ENCODE data around the gene SPACA1. TPM values are rescaled to one million over a fixed set of nuclear protein-coding genes. Genes with fewer than 3 reads are reported as not detected.

SPACA1 gene
- total RNA-seq, 3 donors from 2014 or later (not counting 1 experiment from before 2014, with no cell fraction given): not detected

DNA sequence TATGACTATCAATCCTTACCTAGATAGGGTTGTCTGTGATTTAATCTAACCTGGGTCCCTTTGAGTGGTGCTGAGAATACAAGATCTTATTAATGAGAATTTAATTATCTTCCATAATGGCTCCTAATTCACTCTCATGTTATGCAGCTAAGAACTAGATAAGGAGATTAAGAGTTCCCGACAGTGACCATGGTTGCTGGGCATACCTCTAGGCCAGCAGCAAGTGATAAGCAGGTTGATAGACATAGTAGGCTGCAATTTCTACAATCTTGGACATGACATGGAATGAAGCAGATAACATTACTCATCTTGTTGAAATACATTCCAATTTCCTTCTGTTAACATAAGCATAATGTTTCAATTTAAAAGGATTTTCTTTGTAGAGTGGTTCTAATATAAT, 27.1 kb downstream of the SPACA1 start:
- intact Hi-C loops (cut with micrococcal nuclease): no loop called here
- Mint-ChIP-seq H3K9me3 (peaks cover 0 to 2% of the 10 kb centered on the region in 2 donors), H3K4me3 (no peak overlapping the region), H3K27me3 (ENCODE audit: low read depth in 2 of 2) (peaks cover 0 to 4% of the 10 kb centered on the region in 2 donors), H3K27ac (no peak overlapping the region), H3K4me1 (no peaks in the 10 kb centered on the region), H3K36me3 (no peaks in the 10 kb centered on the region)
- Histone ChIP-seq H3K36me3 (ENCODE audit: control insufficient read depth, insufficient read depth, low read length) (no peaks in the 10 kb centered on the region), H3K27ac (ENCODE audit: low read length) (no peak overlapping the region), H3K4me3 (ENCODE audit: low read length) (no peak overlapping the region), H3K4me1 (ENCODE audit: control insufficient read depth, insufficient read depth, low read length) (no peaks in the 10 kb centered on the region), H3K27me3 (ENCODE audit: control insufficient read depth, insufficient read depth, low read length) (no peaks in the 10 kb centered on the region), H3K9me3 (ENCODE audit: control insufficient read depth, insufficient read depth, low read length) (no peaks in the 10 kb centered on the region)
- ATAC-seq (no peak), DNase-seq (no peak)
- TF ChIP-seq, protein P1, sequence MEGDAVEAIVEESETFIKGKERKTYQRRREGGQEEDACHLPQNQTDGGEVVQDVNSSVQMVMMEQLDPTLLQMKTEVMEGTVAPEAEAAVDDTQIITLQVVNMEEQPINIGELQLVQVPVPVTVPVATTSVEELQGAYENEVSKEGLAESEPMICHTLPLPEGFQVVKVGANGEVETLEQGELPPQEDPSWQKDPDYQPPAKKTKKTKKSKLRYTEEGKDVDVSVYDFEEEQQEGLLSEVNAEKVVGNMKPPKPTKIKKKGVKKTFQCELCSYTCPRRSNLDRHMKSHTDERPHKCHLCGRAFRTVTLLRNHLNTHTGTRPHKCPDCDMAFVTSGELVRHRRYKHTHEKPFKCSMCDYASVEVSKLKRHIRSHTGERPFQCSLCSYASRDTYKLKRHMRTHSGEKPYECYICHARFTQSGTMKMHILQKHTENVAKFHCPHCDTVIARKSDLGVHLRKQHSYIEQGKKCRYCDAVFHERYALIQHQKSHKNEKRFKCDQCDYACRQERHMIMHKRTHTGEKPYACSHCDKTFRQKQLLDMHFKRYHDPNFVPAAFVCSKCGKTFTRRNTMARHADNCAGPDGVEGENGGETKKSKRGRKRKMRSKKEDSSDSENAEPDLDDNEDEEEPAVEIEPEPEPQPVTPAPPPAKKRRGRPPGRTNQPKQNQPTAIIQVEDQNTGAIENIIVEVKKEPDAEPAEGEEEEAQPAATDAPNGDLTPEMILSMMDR (IDR thresholded peaks at IDR 0.05): no peak
- WGBS (ENCODE audit: insufficient coverage): 100% methylated on average over 1 of the region's 1 CpG

DNA sequence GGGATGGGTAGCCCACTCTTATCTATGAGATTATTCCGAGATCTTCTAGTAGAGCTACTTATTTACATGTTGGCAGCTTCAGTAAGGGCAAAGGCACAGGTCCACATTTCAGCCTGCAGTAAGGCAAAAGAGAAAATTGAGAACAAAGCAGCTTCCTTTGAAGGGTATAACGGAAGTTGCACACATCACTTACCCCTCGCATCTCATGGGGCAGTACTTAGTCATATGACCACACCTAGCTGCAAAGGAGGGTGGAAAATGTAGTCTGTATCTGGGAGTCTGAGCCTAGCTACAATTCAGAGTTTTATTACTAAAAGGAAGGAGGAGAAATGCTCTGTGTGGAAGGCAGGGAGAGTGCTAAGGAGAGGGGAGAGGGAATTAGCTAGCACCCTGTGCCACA, 29.7 kb downstream of the SPACA1 start:
- no peak overlapping the region for H3K27ac Mint-ChIP-seq
- TF ChIP-seq, protein P1 (IDR thresholded peaks at IDR 0.05): no peak
- no peak overlapping the region for H3K4me3 Mint-ChIP-seq

DNA sequence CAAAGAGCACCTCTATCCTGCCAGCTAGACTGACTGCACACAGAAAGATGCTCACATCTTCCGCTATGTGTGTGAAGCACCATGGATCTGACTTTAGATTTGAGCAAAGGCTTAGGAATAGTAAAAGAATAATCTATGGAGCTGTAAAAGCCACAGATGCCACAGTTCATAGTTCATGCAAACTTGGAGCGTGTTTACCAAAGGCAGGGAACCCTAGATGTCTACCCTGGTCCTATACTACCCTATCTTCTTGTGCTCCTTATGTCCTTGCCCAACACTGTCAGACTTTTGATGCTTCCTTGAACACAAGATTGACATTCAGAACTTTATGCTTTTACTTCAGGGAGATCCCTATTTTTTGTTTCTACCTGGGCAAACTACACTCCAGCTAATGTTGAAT, 39.2 kb downstream of the SPACA1 start:
- Mint-ChIP-seq H3K4me1 (no peaks in the 10 kb centered on the region), H3K4me3 (no peak overlapping the region), H3K27ac (no peak overlapping the region), H3K36me3 (no peaks in the 10 kb centered on the region), H3K27me3 (ENCODE audit: low read depth in 2 of 2) (peaks cover 4 to 7% of the 10 kb centered on the region in 2 donors), H3K9me3 (no peaks in the 10 kb centered on the region)
- DNase-seq: no peak
- Histone ChIP-seq H3K27me3 (ENCODE audit: control insufficient read depth, insufficient read depth, low read length) (no peaks in the 10 kb centered on the region), H3K27ac (ENCODE audit: low read length) (no peak overlapping the region), H3K4me3 (ENCODE audit: low read length) (no peak overlapping the region), H3K36me3 (ENCODE audit: control insufficient read depth, insufficient read depth, low read length) (no peaks in the 10 kb centered on the region), H3K9me3 (ENCODE audit: control insufficient read depth, insufficient read depth, low read length) (no peaks in the 10 kb centered on the region), H3K4me1 (ENCODE audit: control insufficient read depth, insufficient read depth, low read length) (no peaks in the 10 kb centered on the region)
- 96% methylated on average over 2 of the region's 2 CpGs for WGBS (ENCODE audit: insufficient coverage)
- intact Hi-C loops (cut with micrococcal nuclease): no loop called here
- TF ChIP-seq, protein P1 (IDR thresholded peaks at IDR 0.05): no peak
- no peak for ATAC-seq

More for the DNA sequence above, 29.7 kb downstream of the SPACA1 start:
- Histone ChIP-seq H3K4me3 (ENCODE audit: low read length) (no peak overlapping the region), H3K36me3 (ENCODE audit: control insufficient read depth, insufficient read depth, low read length) (no peaks in the 10 kb centered on the region), H3K27me3 (ENCODE audit: control insufficient read depth, insufficient read depth, low read length) (no peaks in the 10 kb centered on the region), H3K4me1 (ENCODE audit: control insufficient read depth, insufficient read depth, low read length) (no peaks in the 10 kb centered on the region), H3K27ac (ENCODE audit: low read length) (no peak overlapping the region), H3K9me3 (ENCODE audit: control insufficient read depth, insufficient read depth, low read length) (no peaks in the 10 kb centered on the region)
- H3K9me3 Mint-ChIP-seq: no peaks in the 10 kb centered on the region
- 88% methylated on average over 3 of the region's 3 CpGs for WGBS (ENCODE audit: insufficient coverage)
- ATAC-seq: no peak
- no peaks in the 10 kb centered on the region for H3K4me1 Mint-ChIP-seq
- no peaks in the 10 kb centered on the region for H3K36me3 Mint-ChIP-seq
- intact Hi-C loops (cut with micrococcal nuclease): no loop called here
- peaks cover 0 to 4% of the 10 kb centered on the region in 2 donors for H3K27me3 Mint-ChIP-seq (ENCODE audit: low read depth in 2 of 2)
- no peak for DNase-seq

DNA sequence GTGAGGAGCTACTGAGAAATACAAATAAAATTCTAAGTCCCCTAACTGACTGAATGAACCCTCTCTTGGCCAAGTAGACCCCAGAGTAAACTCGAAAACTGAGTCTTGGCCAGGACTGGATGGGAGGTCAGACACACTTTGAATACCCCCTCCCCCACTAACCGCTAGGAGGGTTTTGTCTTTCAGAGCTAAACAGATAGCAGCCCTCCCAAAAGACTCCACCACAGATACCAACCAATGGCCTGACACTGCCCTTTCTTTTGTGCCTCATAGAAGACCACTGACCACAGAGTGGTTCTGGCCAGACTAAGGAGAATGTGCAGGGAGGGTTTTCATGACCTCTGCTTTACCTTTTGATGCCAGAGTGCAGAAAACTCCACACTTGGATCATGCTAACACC, 42.1 kb downstream of the SPACA1 start:
- no peak for ATAC-seq

More for the DNA sequence above, 42.1 kb downstream of the SPACA1 start:
- intact Hi-C loops (cut with micrococcal nuclease): no loop called here
- TF ChIP-seq, protein P1 (IDR thresholded peaks at IDR 0.05): no peak
- no peak overlapping the region for H3K27ac Mint-ChIP-seq
- no peaks in the 10 kb centered on the region for H3K9me3 Mint-ChIP-seq
- Histone ChIP-seq H3K36me3 (ENCODE audit: control insufficient read depth, insufficient read depth, low read length) (no peaks in the 10 kb centered on the region), H3K27ac (ENCODE audit: low read length) (no peak overlapping the region), H3K4me1 (ENCODE audit: control insufficient read depth, insufficient read depth, low read length) (no peaks in the 10 kb centered on the region), H3K9me3 (ENCODE audit: control insufficient read depth, insufficient read depth, low read length) (no peaks in the 10 kb centered on the region), H3K27me3 (ENCODE audit: control insufficient read depth, insufficient read depth, low read length) (no peaks in the 10 kb centered on the region), H3K4me3 (ENCODE audit: low read length) (no peak overlapping the region)
- peaks cover 4 to 7% of the 10 kb centered on the region in 2 donors for H3K27me3 Mint-ChIP-seq (ENCODE audit: low read depth in 2 of 2)
- H3K4me3 Mint-ChIP-seq: no peak overlapping the region
- 63% methylated on average over 2 of the region's 2 CpGs for WGBS (ENCODE audit: insufficient coverage)
- H3K4me1 Mint-ChIP-seq: no peaks in the 10 kb centered on the region
- DNase-seq: no peak
- no peaks in the 10 kb centered on the region for H3K36me3 Mint-ChIP-seq
